ENCODE results near the gene RAPSN. TPM values are rescaled to one million over a fixed set of nuclear protein-coding genes. Genes with fewer than 3 reads are reported as not detected.
A peak's percentile ranks its signal among the peaks of the same experiment; 100 is the strongest.

Gene RAPSN
- total RNA-seq, 1 donor from 2014 or later: not detected

- Histone ChIP-seq H3K4me1 (no peaks in the 10 kb centered on the region), H4K20me1 (ENCODE audit: low read depth) (no peaks in the 10 kb centered on the region), H3K79me2 (ENCODE audit: low read depth) (no peaks in the 10 kb centered on the region), H3F3A (ENCODE audit: low read depth) (no peaks in the 10 kb centered on the region), H2AFZ (replicated peaks) (no peak overlapping the region), H3K4me3 (no peak overlapping the region), H3K27me3 (no peaks in the 10 kb centered on the region), H3K27ac (no peak overlapping the region), H3K9me3 (ENCODE audit: low read depth) (no peaks in the 10 kb centered on the region), H3K9ac (no peak overlapping the region), H3K36me3 (no peaks in the 10 kb centered on the region), H3K4me2 (no peak overlapping the region)
- Mint-ChIP-seq H3K27ac (peak overlapping the region; percentile 45), H3K9me3 (no peaks in the 10 kb centered on the region), H3K36me3 (no peaks in the 10 kb centered on the region), H3K4me1 (peaks cover 4% of the 10 kb centered on the region), H3K4me3 (no peak overlapping the region), H3K27me3 (ENCODE audit: insufficient read depth, low read depth) (peaks cover 2% of the 10 kb centered on the region)
- DNase-seq (ENCODE audit: low spot score): no peak
- no peak for TF ChIP-seq CTCF (IDR thresholded peaks at IDR 0.05)
- TF ChIP-seq EZH2 (IDR thresholded peaks at IDR 0.05): no peak
- TF ChIP-seq EZH2phosphoT487 (IDR thresholded peaks at IDR 0.05): no peak
Observed at GRCh38 chr11:47435687-47436086, 13.2 kb downstream of the RAPSN start.

- no peaks in the 10 kb centered on the region for H3K4me1 ChIP-seq
- H3K27ac Mint-ChIP-seq: no peak overlapping the region
- no peak overlapping the region for H2AFZ ChIP-seq (replicated peaks)
- no peaks in the 10 kb centered on the region for H3K27me3 ChIP-seq
- no peaks in the 10 kb centered on the region for H3K79me2 ChIP-seq (ENCODE audit: low read depth)
- H3K4me3 ChIP-seq: no peak overlapping the region
- no peaks in the 10 kb centered on the region for H3K9me3 ChIP-seq (ENCODE audit: low read depth)
- no peak overlapping the region for H3K4me2 ChIP-seq
- no peaks in the 10 kb centered on the region for H4K20me1 ChIP-seq (ENCODE audit: low read depth)
- H3K9me3 Mint-ChIP-seq: no peaks in the 10 kb centered on the region
- H3K36me3 Mint-ChIP-seq: no peaks in the 10 kb centered on the region
- no peaks in the 10 kb centered on the region for H3F3A ChIP-seq (ENCODE audit: low read depth)
- DNase-seq (ENCODE audit: low spot score): no peak
- H3K27me3 Mint-ChIP-seq (ENCODE audit: insufficient read depth, low read depth): peaks cover 2% of the 10 kb centered on the region
- H3K36me3 ChIP-seq: no peaks in the 10 kb centered on the region
- peaks cover 4% of the 10 kb centered on the region for H3K4me1 Mint-ChIP-seq
- H3K4me3 Mint-ChIP-seq: no peak overlapping the region
- no peak overlapping the region for H3K9ac ChIP-seq
- no peak overlapping the region for H3K27ac ChIP-seq
- TF ChIP-seq CTCF (IDR thresholded peaks at IDR 0.05) (no peak), EZH2phosphoT487 (IDR thresholded peaks at IDR 0.05) (no peak), EZH2 (IDR thresholded peaks at IDR 0.05) (no peak)
Observed at GRCh38 chr11:47434011-47434786, 14.7 kb downstream of the RAPSN start.

GRCh38 chr11:47433157-47433556, 15.8 kb downstream of the RAPSN start:
- Histone ChIP-seq H3F3A (ENCODE audit: low read depth) (no peaks in the 10 kb centered on the region), H3K36me3 (no peaks in the 10 kb centered on the region), H3K4me3 (no peak overlapping the region), H3K4me2 (no peak overlapping the region), H3K27me3 (no peaks in the 10 kb centered on the region), H3K4me1 (no peaks in the 10 kb centered on the region), H3K79me2 (ENCODE audit: low read depth) (no peaks in the 10 kb centered on the region), H3K9me3 (ENCODE audit: low read depth) (no peaks in the 10 kb centered on the region), H4K20me1 (ENCODE audit: low read depth) (no peaks in the 10 kb centered on the region), H2AFZ (replicated peaks) (no peak overlapping the region), H3K27ac (no peak overlapping the region), H3K9ac (no peak overlapping the region)
- no peak for DNase-seq (ENCODE audit: low spot score)
- H3K27me3 Mint-ChIP-seq (ENCODE audit: insufficient read depth, low read depth): peaks cover 2% of the 10 kb centered on the region
- H3K27ac Mint-ChIP-seq: peak overlapping the region; percentile 80
- no peaks in the 10 kb centered on the region for H3K9me3 Mint-ChIP-seq
- TF ChIP-seq EZH2phosphoT487 (IDR thresholded peaks at IDR 0.05) (no peak), CTCF (IDR thresholded peaks at IDR 0.05) (no peak)
- H3K4me1 Mint-ChIP-seq: peaks cover 4% of the 10 kb centered on the region
- H3K36me3 Mint-ChIP-seq: no peaks in the 10 kb centered on the region
- H3K4me3 Mint-ChIP-seq: no peak overlapping the region

Measured in neural progenitor cell (in vitro differentiated cells).